ENCODE measurements around the gene ZNF280B. TPM values are rescaled to one million over a fixed set of nuclear protein-coding genes. Genes with fewer than 3 reads are reported as not detected.

Gene ZNF280B
- total and polyA plus RNA-seq, 10 of the 15 experiments (the other 5 are each of a cell fraction or from before 2014, with no cell fraction given) = 0.28 to 2.2 (median 1.1) TPM

DNA sequence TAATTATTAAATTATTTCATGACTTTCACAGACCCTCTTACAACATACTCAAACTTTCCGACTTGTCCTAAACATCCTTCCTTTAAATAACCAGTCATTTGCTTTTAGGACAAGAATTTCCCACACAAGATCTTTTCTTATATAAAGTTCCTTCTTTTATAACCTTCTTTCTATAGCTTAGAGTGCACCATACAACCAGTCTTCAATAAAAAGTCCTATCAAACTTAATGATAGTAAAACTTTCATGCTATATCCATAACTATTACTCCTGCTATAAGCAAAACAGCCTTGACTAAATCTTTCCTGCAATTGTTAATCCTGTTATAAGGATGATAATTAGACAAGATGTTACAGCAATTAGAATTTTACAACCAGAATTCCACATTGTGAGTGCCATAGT is 47.4 kb downstream of the ZNF280B start:
- SMC1A ChIA-PET (ENCODE audit: uncharacterized antibody, unreplicated experiment) = interaction anchor here (1.1 kb wide), 1 partner anchor 10 kb away, joined by 3 read pairs; no protein-coding TSS in a partner anchor
- H3K36me3 ChIP-seq (ENCODE audit: control insufficient read depth in 2 of 2, insufficient read depth in 2 of 2, low read length in 1 of 2) = no peaks in the 10 kb centered on the region
- no TSS peak for BruUV-seq (replicated peaks)
- no peaks in the 10 kb centered on the region for H3K27me3 ChIP-seq (replicated peaks in 1 of 2; ENCODE audit: control insufficient read depth in 2 of 2, insufficient read depth in 2 of 2, low read length in 1 of 2)
- in situ Hi-C loops (cut with MboI) = no loop called here
- POLR2A ChIA-PET = no interaction called here
- no peaks in the 10 kb centered on the region for H3K79me2 ChIP-seq (ENCODE audit: control insufficient read depth, insufficient read depth, low read length)
- H3K27ac ChIP-seq (ENCODE audit: control insufficient read depth, insufficient read depth) = no peak overlapping the region
- intact Hi-C loops (cut with micrococcal nuclease; ENCODE audit: unreplicated experiment) = loop anchor here (5.0 kb wide), 2 partner anchors 39 to 126 kb away; no protein-coding TSS in a partner anchor
- CTCF ChIA-PET = interaction anchor here (1.1 to 5.5 kb wide), 4 partner anchors 30 to 130 kb away, joined by 3 to 75 read pairs (median 14); no protein-coding TSS in a partner anchor
- FAIRE-seq = no peak
- TF ChIP-seq SRF (IDR thresholded peaks at IDR 0.05; ENCODE audit: low read depth in 2 of 2, low read length in 2 of 2) (no peak), FOXM1 (IDR thresholded peaks at IDR 0.05; ENCODE audit: low read depth, low read length) (no peak), KDM1A (IDR thresholded peaks at IDR 0.05; ENCODE audit: borderline replicate concordance) (no peak), HCFC1 (IDR thresholded peaks at IDR 0.05; ENCODE audit: low read length) (no peak), MYC (IDR thresholded peaks at IDR 0.05; ENCODE audit: insufficient read depth, insufficient read length, insufficient replicate concordance, low read length, severe bottlenecking) (no peak)
- TF ChIP-seq, protein P1, sequence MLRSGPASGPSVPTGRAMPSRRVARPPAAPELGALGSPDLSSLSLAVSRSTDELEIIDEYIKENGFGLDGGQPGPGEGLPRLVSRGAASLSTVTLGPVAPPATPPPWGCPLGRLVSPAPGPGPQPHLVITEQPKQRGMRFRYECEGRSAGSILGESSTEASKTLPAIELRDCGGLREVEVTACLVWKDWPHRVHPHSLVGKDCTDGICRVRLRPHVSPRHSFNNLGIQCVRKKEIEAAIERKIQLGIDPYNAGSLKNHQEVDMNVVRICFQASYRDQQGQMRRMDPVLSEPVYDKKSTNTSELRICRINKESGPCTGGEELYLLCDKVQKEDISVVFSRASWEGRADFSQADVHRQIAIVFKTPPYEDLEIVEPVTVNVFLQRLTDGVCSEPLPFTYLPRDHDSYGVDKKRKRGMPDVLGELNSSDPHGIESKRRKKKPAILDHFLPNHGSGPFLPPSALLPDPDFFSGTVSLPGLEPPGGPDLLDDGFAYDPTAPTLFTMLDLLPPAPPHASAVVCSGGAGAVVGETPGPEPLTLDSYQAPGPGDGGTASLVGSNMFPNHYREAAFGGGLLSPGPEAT (IDR thresholded peaks at IDR 0.05; ENCODE audit: low read depth) = no peak
- TF ChIP-seq, protein P2, sequence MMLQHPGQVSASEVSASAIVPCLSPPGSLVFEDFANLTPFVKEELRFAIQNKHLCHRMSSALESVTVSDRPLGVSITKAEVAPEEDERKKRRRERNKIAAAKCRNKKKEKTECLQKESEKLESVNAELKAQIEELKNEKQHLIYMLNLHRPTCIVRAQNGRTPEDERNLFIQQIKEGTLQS (IDR thresholded peaks at IDR 0.05; ENCODE audit: borderline replicate concordance, extremely low read depth, low read depth, low read length) = no peak
- H3K9me3 ChIP-seq (replicated peaks; ENCODE audit: control insufficient read depth, insufficient read depth, low read length) = peaks cover 4% of the 10 kb centered on the region; the same call in 2 of the 3 replicates
- H4K20me1 ChIP-seq (ENCODE audit: control insufficient read depth, insufficient read depth) = no peaks in the 10 kb centered on the region
- no peak overlapping the region for H3K9ac ChIP-seq (ENCODE audit: control insufficient read depth, insufficient read depth, low read length)
- no peak for DNase-seq (ENCODE audit: low read depth, low spot score)
- RAD21 ChIA-PET (ENCODE audit: unreplicated experiment) = no interaction called here
- H3K4me2 ChIP-seq (ENCODE audit: control insufficient read depth, insufficient read depth) = no peak overlapping the region
- WGBS (ENCODE audit: insufficient coverage, insufficient replicate concordance, low lambda C conversion rate, missing lambda C conversion rate) = 81% methylated on average over 1 of the region's 1 CpG
- no peak overlapping the region for H2AFZ ChIP-seq (ENCODE audit: control insufficient read depth, low read depth, low read length)
- no peaks in the 10 kb centered on the region for H3K4me1 ChIP-seq (ENCODE audit: control insufficient read depth, insufficient read depth, low read length)
- no peak for ATAC-seq
- H3K4me3 ChIP-seq = no peak overlapping the region

Measured in GM12878 (cell line).